GM21825 (cell line): Measurements from ENCODE around the gene SRSF8.
"Not testable (repeated sequence)": the region's sequence is repeated elsewhere in the genome, so short reads cannot be mapped to it uniquely, and the experiment has no call there.

Source experiments
- ATAC-seq: cut with Tn5 transposase; IDR thresholded peaks from one replicate; pipeline ENCODE4 v1.9.1; 2021; ENCODE audit warnings: mild to moderate bottlenecking, moderate library complexity; ENCODE audit not compliant: unreplicated experiment

The SRSF8 gene

DNA sequence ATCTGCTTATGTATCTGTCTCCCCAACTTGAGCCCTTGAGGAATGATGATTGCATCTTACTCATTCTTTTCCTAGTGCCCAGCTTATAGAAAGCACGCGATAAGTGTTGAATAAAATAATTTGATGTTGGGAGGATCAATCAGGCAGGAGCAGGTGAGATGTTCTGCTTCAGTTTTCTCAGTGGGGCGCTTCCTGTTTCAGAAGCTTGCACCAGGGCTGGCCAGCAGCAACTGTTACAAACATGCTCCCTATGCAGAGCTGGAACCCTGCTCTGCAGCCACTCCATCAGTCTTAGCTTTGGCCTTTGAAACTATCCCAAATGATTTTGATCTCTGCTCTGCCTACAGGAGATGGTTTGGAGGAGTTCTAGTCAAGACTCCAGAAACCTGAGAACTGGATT is 26.8 kb downstream of the SRSF8 start:
- peak; percentile 20 for ATAC-seq

DNA sequence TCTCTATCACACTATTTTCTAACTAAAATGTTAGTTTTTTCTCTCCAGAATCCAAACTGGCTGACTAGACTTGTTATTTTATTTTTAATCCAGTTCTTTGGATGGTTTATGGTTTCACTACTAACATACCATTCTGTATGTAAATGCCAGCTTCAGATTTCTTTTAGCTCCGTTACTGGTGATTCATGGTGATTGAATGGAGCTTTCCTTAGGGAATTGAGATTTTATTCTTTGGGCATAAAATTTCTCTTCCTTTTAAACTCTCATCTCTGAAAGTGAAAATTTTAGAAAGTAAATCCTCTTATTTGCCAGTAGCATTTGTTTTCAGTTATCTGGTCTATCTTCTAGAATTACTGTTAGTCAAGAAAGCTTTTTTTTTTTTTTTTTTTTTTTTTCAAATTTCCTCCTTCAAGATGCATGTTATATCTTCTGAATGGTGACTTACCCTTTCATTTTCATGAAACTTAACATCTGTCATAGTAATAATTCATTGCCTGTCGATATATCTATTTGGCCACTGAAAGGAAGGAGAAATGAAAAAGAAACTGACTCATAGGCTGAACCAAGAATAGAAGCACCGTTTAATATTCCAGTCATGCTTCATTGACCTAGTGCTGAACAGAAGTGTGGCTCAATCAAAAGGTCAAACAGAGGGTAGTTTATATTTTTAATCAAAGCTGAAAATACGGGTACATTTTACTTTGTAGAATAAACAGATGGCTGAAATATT is 29.3 kb downstream of the SRSF8 start:
- peak; percentile 85 for ATAC-seq

DNA sequence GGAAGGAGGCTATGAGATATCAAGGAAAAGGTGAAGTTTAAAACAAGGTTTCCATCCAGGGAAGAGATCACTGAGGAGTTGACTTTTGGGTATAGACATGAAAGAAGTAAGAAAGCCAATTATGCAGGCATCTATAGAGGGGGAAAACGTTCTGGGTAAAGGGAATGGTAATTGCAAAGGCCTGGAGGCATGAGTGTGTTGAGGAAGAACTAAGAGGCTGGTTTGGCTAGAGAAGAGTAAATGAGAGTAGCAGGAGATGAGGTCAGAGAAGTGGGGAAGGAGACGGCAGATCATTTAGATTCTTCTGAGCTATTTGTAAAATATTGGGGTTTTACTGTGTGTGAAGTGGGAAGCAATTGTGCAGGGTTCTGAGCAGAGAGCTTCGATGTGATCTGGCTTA is 30.5 kb downstream of the SRSF8 start:
- no peak for ATAC-seq

DNA sequence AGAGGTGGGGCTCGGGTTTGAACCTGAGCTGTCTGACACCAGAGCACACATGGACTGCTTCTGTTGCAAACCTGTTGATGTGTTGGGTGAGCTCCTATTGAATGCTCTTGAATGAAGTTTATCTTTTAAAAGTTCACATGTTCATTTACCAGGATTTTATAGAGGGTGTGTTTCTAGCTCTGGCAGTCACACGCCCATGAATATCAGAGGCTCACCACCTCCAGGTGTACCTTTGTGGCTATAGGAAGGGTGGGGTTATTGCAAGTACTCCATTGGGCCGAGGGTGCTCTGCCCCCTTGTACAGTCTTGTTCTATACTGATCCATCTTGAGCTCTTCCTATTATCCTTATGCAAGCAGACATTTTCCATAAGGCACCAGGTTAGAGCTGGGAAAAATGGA is 32.1 kb downstream of the SRSF8 start:
- no peak for ATAC-seq

DNA sequence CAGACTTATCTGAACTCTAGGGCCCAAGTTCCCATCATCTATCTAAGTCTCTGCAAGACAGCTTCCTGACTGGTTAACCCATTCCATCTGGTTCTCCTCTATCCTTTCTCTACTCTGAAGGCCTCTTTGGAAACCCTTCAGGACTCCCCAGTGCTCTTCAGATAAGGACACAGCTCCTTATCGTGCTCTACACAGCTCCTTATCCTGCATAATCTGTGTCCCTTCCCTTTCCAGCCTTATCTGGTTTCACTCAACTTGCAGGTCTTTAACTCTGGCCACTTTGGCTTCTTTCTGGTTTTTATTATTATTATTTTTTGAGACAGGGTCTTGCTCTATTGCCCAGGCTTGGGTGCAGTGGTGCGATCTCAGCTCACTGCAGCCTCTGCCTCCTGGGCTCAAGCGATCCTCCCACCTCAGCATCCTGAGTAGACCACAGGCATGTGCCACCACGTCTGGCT is 33.5 kb downstream of the SRSF8 start:
- ATAC-seq = no peak

DNA sequence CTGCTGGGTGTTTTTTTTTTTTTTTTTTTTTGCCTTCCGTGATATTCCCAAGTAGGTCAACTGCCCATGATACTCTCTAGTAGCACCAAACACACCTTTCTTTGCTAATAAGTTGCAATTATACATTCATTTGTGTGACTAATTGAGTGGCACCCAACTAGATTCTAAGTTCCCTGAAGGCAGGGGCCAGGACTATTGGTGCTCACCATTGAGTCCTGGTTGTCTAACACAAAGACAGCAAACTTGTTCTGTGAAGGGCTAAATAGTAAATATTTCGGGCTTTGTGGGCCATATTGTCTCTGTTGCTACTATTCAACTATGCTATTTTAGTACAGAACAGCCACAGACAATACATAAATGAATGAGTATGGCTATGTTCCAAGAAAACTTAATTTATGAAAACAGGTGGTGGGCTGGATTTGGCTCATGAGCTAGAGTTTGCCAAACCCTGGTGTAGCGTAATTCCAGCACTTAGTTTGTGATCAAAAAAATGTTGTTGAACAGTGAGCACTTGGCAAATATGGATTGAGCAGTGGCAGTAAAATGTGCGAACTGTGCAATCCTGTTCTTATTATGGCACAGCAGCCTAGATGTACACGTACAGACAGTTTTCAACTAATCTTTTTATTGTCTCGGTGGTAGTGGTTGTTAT is 34.3 kb downstream of the SRSF8 start:
- ATAC-seq = no peak

DNA sequence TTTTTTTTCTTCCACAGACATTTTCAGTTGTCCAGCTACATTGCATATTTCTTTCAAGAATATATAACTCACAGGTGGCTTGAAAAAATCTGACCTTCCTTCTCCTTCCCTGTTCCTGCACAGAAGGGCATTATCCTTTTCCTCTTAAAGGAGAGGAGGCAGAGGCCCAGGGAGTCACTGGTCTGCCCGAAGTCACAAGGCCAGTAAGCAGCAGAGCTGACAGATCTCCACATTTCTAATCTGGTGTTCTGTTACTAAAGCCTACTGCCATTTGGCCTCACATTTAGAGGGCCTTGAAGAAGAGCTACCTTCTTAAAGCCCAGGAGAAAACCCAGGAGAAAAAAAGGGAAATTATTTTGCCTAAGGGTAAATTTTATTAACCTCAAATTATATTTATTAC is 35.2 kb downstream of the SRSF8 start:
- no peak for ATAC-seq

DNA sequence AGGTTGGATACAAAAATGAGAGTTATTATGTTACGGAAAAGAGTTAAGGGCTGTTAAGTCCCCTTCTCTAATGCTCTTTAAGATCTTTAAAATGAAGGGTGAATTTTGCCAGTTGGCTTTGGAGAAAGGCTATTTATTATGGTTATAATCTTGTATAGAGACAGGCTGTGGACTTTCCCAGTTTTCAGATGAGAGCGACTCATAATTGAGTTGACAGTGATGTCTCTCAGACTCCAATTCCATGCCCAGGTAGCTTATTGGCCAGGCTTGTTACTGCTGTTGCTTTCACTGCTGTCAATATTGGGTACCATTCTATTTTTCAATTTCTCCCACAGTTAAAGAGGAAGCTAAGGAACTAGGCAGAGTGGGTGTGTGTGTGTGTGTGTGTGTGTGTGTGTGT is 36.0 kb downstream of the SRSF8 start:
- no peak for ATAC-seq

DNA sequence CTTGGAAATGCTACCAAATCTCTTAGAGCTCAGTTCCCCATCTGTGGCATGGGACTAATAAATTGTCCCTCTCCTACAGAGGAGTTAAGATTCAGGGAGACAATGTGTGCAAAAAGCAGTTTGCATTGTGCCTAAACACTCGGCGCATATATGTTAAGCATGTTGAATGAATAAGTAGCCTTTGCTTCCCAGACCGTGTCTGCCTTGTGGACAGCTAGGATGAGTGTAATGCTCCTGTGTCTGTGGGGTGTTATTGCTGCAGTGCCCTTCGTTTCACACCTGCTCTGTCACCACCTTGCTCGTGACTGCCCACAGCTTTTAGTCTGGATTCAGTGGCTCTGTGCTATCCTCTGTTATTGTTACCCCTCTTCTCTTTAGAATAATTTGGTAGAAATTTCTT is 37.0 kb downstream of the SRSF8 start:
- ATAC-seq = no peak

DNA sequence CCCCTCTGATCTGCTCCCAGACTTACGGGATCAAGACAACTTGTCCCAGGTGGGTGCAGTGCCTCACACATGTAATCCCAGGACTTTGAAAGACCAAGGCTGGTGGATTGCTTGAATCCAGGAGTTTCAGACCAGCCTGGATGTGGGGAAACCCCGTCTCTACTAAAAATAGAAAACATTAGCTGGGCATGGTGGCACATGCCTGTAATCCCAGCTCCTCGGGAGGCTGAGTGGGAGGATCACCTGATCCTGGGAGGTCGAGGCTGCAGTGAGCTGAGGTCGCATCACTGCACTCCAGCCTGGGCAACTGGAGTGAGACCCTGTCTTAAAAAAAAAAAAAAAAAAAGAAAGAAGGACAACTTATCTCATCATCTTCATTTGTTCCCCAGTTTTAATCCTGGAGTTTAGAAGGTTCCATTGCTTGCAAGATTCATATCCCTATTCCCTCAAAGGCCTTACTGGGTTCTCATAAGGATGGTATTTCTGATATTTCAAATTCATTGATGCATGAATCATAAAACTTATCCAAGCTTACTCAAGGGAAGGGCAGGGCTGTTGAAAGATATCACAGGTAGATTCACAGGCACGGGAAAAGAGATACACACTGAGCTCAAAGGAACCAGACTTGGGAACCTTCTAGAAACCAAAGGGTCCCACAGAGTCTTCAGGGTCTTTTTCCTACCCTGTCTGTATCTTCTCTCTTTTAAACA is 37.6 kb downstream of the SRSF8 start:
- no peak for ATAC-seq

DNA sequence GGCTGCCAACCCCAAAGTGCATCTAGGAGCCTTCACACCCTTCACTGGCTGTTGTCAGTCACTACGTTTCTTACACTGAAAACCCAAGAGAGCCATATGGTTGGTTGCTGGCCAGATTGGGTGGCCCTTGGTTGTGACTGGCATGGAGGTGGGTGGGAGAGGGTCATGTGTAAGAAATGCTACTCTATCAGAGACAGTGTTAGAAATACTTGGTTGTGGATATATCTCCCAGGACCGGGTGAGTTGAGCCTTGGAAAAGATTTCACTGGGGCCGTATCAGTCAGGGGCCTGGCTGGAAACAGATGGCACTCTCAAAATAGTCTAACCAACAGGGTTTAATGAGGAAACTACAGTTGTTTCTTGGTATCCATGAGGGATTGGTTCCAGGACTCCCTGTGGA is 38.1 kb downstream of the SRSF8 start:
- no peak for ATAC-seq

DNA sequence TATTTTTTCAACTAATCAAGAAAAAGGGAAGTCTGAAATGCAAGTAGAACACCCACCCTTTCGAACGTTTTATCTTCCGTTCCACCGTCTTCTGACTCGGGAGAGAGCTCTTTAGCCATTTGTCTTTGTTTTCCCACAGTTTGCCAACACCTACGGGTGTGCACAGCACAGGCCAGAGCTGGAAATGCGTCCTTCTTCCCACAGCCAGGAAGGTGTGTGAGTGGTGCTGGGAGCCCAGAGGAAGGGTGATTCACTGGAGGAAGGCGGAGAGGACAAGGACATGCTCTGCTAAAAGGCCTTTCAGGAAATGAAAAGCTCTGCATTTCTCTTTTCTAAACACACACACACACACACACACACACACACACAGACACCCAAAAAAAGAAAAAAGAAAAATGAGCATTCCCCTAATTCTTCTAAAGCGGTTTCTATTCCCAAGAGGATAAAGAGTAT is 41.5 kb downstream of the SRSF8 start:
- ATAC-seq = no peak

DNA sequence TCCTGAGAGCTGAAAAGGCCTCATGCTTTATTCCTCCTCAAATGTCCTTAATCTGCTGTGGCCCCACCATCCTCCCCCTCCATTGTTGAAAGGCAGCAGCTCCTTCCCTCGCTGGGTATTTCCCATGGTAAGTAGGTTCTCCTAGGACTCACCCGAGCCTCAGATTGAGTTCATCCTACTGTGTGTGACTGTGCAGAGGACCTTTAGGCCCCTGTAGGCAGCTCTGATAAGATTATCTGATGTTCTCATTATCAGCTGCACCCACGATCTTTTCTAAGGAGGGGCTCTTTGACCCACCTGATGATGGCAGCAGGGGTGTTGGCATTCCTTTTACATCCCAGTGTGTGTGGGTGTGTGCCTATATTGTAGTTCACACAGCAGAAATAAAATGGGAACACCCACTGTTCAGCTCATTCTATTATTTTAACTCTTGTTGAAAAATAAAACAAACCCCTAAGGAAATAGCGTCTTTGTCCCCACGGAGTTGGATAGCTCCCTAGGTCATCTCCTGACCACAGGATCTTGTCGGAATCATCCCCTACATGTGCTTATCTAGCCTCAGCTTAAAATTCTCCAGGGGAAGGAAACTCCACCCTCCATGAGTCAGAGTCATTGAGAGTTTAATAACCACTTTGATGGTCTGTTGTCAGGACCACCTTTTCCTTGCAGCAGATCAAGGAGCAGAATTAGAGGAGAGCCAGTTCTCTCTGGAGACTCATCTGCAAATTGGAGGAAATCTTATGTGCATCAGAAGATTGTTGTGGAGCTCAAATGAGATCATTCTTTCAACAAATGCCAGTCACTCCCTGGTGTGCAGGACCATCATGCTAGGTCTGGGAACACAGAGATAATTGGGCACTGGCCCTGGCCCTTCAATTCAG is 42.2 kb downstream of the SRSF8 start:
- ATAC-seq = no peak

DNA sequence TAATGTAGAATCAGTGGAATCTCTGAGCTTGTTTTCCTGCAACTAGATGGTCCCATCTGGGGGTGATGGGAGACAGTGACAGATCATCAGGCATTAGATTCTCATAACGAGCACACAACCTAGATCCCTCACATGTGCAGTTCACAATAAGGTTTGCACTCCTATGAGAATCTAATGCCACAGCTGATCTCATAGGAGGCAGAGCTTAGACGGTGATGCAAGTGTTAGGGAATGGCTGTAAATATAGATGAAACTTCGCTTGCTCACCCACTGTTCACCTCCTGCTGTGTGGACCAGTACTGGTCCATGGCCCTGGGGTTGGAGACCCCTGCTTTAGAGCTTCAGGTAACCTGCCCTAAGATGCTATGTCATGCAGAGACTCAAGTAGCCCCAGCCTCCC is 44.8 kb downstream of the SRSF8 start:
- ATAC-seq = not testable (repeated sequence)

DNA sequence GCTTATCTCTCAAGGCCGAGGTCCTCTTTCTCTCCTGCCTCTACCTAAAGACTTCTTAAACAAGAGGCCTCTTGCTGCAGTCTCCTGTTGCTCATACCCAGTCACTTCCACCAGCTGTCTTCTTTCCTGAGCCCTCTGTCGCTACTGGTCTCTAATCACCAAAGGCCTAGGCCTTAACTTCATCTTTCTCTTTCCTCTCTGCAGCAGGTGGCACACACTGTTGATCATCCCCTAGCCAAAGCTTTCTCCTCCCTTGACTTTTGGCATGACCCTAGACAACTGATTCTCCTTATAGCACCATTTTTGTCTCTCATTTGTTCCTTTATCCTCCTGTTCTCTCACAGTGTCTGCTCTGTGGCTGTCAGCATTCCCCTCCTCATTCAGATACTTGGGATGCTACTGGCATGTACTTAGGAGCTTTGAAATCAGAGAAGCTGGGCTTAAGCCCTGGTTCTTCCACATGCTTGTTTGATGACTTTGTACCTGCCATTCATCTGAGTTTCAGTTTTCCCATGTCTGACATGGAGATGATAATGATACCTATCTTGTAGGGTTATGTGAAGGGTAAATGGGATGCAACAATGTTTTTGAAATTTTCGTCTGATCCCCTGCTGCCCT is 45.3 kb downstream of the SRSF8 start:
- ATAC-seq = no peak

DNA sequence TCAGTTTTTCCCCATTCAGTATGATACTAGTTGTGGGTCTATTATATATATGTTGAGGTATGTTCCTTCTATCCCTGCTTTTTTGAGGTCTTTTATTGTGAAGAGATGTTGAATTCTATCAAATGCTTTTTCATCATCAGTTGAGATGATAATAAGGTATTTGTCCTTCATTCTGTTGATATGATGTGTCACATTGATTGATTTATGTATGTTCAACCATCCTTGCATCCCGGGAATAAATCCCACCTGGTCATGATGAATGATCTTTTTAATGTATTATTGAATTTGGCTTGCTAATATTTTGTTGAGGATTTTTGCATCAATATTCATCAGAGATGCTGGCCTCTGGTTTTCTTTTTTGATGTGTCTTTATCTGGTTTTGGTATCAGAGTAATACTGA is 48.9 kb downstream of the SRSF8 start:
- ATAC-seq = no peak

DNA sequence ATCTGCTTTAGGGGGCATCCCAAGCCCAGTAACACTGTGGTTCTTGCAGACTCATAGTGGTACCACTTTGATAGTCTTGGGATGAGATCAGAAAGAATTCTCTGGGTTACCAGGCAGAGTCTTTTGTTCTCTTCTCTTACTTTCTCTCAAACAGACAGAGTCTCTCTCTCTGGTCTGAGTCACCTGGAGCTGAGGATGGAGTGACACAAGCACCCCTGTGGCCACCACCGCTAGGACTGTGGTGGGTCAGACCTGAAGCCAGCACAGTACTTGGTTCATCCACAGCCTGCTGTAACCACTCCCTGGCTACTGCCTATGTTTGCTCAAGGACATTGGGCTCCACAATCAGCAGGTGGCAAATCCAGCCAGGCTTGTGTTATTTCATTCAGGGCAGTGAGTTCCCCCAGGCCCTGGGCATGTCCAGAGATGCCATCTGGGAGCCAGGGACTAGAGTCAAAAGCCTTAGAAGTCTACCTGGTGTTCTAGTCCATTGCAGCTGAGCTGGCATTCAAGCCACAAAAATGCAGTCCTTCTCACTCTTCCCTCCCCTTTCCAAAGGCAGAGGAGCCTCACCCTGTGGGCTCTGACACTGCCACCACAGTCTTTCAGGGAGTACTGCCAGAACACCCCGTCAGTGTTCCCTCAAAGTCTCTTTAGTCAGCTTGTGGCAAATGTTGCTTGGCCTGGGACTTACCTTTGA is 52.8 kb downstream of the SRSF8 start:
- ATAC-seq = no peak
